ENCODE data around the gene LAMTOR4.
A peak's percentile ranks its signal among the peaks of the same experiment; 100 is the strongest.
"Not testable (repeated sequence)": the region's sequence is repeated elsewhere in the genome, so short reads cannot be mapped to it uniquely, and the experiment has no call there.

Gene LAMTOR4

DNA sequence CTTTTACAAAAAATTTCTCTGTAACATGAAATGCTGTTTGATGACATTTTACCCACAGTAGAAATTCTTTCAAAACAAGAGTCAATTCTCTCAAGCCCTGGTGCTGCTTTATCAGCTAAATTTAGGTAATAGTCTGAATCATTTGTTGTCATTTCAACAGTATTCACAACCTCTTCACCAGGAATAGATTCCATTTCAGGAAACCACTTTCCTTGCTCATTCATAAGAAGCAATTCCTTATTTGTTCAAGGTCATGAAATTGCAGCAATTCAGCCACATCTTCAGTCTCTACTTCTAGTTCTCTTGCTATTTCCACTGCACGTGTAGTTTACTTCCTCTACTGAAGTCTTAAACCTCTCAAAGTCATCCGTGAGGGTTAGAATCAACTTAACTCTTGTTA lies 43.1 kb downstream of the LAMTOR4 start:
- TF ChIP-seq CTCF (IDR thresholded peaks at IDR 0.05; ENCODE audit: insufficient read depth, low read length) = no peak
- TF ChIP-seq SPI1 (IDR thresholded peaks at IDR 0.05; ENCODE audit: borderline replicate concordance, low read depth) = no peak
- TF ChIP-seq GABPA (IDR thresholded peaks at IDR 0.05; ENCODE audit: low read depth) = no peak
- TF ChIP-seq POLR2AphosphoS5 (IDR thresholded peaks at IDR 0.05; ENCODE audit: low read depth) = no peak
- TF ChIP-seq, protein P1, sequence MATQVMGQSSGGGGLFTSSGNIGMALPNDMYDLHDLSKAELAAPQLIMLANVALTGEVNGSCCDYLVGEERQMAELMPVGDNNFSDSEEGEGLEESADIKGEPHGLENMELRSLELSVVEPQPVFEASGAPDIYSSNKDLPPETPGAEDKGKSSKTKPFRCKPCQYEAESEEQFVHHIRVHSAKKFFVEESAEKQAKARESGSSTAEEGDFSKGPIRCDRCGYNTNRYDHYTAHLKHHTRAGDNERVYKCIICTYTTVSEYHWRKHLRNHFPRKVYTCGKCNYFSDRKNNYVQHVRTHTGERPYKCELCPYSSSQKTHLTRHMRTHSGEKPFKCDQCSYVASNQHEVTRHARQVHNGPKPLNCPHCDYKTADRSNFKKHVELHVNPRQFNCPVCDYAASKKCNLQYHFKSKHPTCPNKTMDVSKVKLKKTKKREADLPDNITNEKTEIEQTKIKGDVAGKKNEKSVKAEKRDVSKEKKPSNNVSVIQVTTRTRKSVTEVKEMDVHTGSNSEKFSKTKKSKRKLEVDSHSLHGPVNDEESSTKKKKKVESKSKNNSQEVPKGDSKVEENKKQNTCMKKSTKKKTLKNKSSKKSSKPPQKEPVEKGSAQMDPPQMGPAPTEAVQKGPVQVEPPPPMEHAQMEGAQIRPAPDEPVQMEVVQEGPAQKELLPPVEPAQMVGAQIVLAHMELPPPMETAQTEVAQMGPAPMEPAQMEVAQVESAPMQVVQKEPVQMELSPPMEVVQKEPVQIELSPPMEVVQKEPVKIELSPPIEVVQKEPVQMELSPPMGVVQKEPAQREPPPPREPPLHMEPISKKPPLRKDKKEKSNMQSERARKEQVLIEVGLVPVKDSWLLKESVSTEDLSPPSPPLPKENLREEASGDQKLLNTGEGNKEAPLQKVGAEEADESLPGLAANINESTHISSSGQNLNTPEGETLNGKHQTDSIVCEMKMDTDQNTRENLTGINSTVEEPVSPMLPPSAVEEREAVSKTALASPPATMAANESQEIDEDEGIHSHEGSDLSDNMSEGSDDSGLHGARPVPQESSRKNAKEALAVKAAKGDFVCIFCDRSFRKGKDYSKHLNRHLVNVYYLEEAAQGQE (IDR thresholded peaks at IDR 0.05; ENCODE audit: insufficient replicate concordance, low read depth) = no peak
- no peak overlapping the region for H3K4me3 ChIP-seq (replicated peaks; ENCODE audit: insufficient read depth, low read length)
- DNase-seq (ENCODE audit: low read depth in 1 of 2, low spot score in 1 of 2) = peak; percentile 50 to 81
- H3K27me3 ChIP-seq (ENCODE audit: insufficient read depth, poor library complexity, severe bottlenecking) = no peaks in the 10 kb centered on the region
- H3K27ac ChIP-seq (replicated peaks) = peak overlapping the region; percentile 3

GRCh38 chr7:100192281-100192862 lies 43.7 kb downstream of the LAMTOR4 start:
- not testable (repeated sequence) for H3K4me3 ChIP-seq (replicated peaks; ENCODE audit: insufficient read depth, low read length); H3K27ac ChIP-seq (replicated peaks); H3K27me3 ChIP-seq (ENCODE audit: insufficient read depth, poor library complexity, severe bottlenecking)
- DNase-seq (ENCODE audit: low read depth in 1 of 2, low spot score in 1 of 2) = peak in 1 of 2 experiments; percentile 42

DNA sequence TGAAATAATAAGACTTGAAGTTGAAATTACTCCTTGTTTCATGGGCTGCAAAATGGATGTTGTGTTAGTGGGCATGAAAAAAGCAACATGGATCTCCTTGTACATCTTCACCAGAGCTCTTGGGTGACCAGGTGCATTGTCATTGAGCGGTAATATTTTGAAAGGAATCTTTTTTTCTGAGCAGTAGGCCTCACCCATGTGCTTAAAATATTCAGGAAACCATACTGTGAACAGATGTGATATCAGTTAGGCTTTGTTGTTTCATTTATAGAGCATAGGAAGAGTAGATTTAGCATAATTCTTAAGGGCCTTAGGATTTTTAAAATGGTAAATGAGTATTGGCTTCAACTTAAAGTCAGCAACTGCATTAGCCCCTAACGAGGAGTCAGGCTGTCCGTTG lies 44.3 kb downstream of the LAMTOR4 start:
- no peak for DNase-seq (ENCODE audit: low read depth in 1 of 2, low spot score in 1 of 2)
- Histone ChIP-seq H3K27ac (replicated peaks) (no peak overlapping the region), H3K4me3 (replicated peaks; ENCODE audit: insufficient read depth, low read length) (no peak overlapping the region), H3K27me3 (ENCODE audit: insufficient read depth, poor library complexity, severe bottlenecking) (no peaks in the 10 kb centered on the region)
- TF ChIP-seq CTCF (IDR thresholded peaks at IDR 0.05; ENCODE audit: insufficient read depth, low read length) (no peak), SPI1 (IDR thresholded peaks at IDR 0.05; ENCODE audit: borderline replicate concordance, low read depth) (no peak), GABPA (IDR thresholded peaks at IDR 0.05; ENCODE audit: low read depth) (no peak), POLR2AphosphoS5 (IDR thresholded peaks at IDR 0.05; ENCODE audit: low read depth) (no peak)
- TF ChIP-seq, protein P1 (IDR thresholded peaks at IDR 0.05; ENCODE audit: insufficient replicate concordance, low read depth) = no peak

- H3K27me3 ChIP-seq (ENCODE audit: insufficient read depth, poor library complexity, severe bottlenecking) = no peaks in the 10 kb centered on the region
- no peak for TF ChIP-seq CTCF (IDR thresholded peaks at IDR 0.05; ENCODE audit: insufficient read depth, low read length)
- TF ChIP-seq, protein P1 (IDR thresholded peaks at IDR 0.05; ENCODE audit: insufficient replicate concordance, low read depth) = no peak
- no peak for TF ChIP-seq GABPA (IDR thresholded peaks at IDR 0.05; ENCODE audit: low read depth)
- no peak for TF ChIP-seq POLR2AphosphoS5 (IDR thresholded peaks at IDR 0.05; ENCODE audit: low read depth)
- no peak for TF ChIP-seq SPI1 (IDR thresholded peaks at IDR 0.05; ENCODE audit: borderline replicate concordance, low read depth)
- H3K4me3 ChIP-seq (replicated peaks; ENCODE audit: insufficient read depth, low read length) = no peak overlapping the region
- no peak overlapping the region for H3K27ac ChIP-seq (replicated peaks)
- DNase-seq (ENCODE audit: low read depth in 1 of 2, low spot score in 1 of 2) = no peak
These were observed 46.5 kb downstream of the LAMTOR4 start for GRCh38 chr7:100195222-100195621.

DNA sequence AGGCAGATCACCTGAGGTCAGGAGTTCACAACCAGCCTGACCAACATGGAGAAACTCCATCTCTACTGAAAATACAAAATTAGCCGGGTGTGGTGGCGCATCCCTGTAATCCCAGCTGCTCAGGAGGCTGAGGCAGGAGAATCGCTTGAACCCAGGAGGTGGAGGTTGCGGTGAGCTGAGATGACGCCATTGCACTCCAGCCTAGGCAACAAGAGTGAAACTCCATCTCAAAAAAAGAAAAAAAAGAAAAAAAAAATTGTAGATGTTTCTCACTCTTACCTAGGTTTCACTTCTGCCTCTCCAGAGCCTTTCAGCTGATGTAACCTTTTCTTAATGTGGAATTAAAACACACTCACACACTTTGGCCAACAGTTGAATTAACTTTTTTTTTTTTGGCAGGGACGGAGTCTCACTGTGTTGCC lies 47.2 kb downstream of the LAMTOR4 start:
- H3K27ac ChIP-seq (replicated peaks); H3K4me3 ChIP-seq (replicated peaks; ENCODE audit: insufficient read depth, low read length); H3K27me3 ChIP-seq (ENCODE audit: insufficient read depth, poor library complexity, severe bottlenecking); DNase-seq (ENCODE audit: low read depth in 1 of 2, low spot score in 1 of 2): not testable (repeated sequence)

Data from HL-60 (cell line).